Mucosa of descending colon (tissue), 3 donors: ENCODE results near the gene SCUBE1. TPM values are rescaled to one million over a fixed set of nuclear protein-coding genes. Genes with fewer than 3 reads are reported as not detected.
A peak's percentile ranks its signal among the peaks of the same experiment; 100 is the strongest.

Source experiments
- ATAC-seq: fragments of 200-7000 bp; cut with Tn5 transposase; one replicate; pipeline ENCODE4 v1.9.1; 2020; ENCODE audit warnings: mild to moderate bottlenecking, moderate library complexity
- DNase-seq, 3 donors: peaks; one replicate each; pipeline ENCODE4 v3.0.0-alpha.2; 2020
- H3K36me3 ChIP-seq: fragments of 200-600 bp; one replicate; pipeline ENCODE4 v1.8.0; 2021; ENCODE audit warnings: low read depth, mild to moderate bottlenecking
- H3K4me1 ChIP-seq: fragments of 200-600 bp; one replicate; pipeline ENCODE4 v1.8.0; 2021; ENCODE audit warnings: low read depth, mild to moderate bottlenecking
- H3K4me3 ChIP-seq: fragments of 200-600 bp; one replicate; pipeline ENCODE4 v1.8.0; 2021; ENCODE audit warnings: mild to moderate bottlenecking
- H3K9me3 ChIP-seq: fragments of 200-600 bp; one replicate; pipeline ENCODE4 v1.8.0; 2021; ENCODE audit warnings: mild to moderate bottlenecking
- intact Hi-C, 2 donors: fragments of 100-400 bp; cut with DNase I in 1 of 2; cut with micrococcal nuclease in 1 of 2; formaldehyde crosslinking; loops; one replicate each; pipeline versions ENCODE4 v1.11.0 to v1.11.1; 2022; cut with DNase I, micrococcal nuclease
- total RNA-seq, 3 donors: library from RNA; stranded (reverse); fragmentation: NEBNext Ultra II Directional in 2 of 3; extraction: Animal tissue kit (Norgen Biotek cat#: 25700) in 2 of 3; gene quantifications; one replicate each; pipeline versions ENCODE4 v1.2.1 to v1.2.4, GENCODE V29; 2021 to 2023
- TF ChIP-seq, protein P1 (sequence below): fragments of 200-600 bp; IDR thresholded peaks from one replicate; pipeline ENCODE4 v1.8.0; 2022; ENCODE audit warnings: antibody characterized with exemption, mild to moderate bottlenecking
- donor health status: DM: no; HTN: no; CAD: no; lungs with moderate emphysema.
- donor health status: DM: no; HTN: no; CAD: no.
- donor health status: DM: no; HTN: yes; CAD: no.

SCUBE1 gene
- total RNA-seq, 3 donors from 2014 or later, result 3.8 to 20.9 (median 4.7) TPM

DNA sequence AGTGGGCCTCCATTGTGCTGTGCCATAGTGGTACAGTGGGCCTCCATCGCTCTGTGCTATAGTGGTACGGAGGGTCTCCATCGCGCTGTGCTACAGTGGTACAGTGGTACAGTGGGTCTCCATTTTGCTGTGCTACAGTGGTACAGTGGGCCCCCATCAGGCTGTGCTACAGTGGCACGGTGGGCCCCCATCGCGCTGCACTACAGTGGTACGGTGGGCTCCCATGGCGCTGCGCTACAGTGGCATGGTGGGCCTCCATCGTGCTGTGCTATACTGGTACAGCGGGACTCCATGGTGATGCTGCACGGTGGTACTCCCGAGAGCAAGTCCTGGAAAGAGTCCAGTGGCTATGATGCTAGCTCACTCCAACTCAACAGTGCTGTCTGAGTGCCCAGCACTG is 51.8 kb downstream of the SCUBE1 start:
- no peak for ATAC-seq
- TF ChIP-seq, protein P1, sequence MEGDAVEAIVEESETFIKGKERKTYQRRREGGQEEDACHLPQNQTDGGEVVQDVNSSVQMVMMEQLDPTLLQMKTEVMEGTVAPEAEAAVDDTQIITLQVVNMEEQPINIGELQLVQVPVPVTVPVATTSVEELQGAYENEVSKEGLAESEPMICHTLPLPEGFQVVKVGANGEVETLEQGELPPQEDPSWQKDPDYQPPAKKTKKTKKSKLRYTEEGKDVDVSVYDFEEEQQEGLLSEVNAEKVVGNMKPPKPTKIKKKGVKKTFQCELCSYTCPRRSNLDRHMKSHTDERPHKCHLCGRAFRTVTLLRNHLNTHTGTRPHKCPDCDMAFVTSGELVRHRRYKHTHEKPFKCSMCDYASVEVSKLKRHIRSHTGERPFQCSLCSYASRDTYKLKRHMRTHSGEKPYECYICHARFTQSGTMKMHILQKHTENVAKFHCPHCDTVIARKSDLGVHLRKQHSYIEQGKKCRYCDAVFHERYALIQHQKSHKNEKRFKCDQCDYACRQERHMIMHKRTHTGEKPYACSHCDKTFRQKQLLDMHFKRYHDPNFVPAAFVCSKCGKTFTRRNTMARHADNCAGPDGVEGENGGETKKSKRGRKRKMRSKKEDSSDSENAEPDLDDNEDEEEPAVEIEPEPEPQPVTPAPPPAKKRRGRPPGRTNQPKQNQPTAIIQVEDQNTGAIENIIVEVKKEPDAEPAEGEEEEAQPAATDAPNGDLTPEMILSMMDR, result no peak
- intact Hi-C loops, result no loop called here
- DNase-seq, result no peak
- no peaks in the 10 kb centered on the region for H3K9me3 ChIP-seq
- peaks cover 7% of the 10 kb centered on the region for H3K4me1 ChIP-seq
- no peaks in the 10 kb centered on the region for H3K36me3 ChIP-seq
- H3K4me3 ChIP-seq, result no peak overlapping the region

DNA sequence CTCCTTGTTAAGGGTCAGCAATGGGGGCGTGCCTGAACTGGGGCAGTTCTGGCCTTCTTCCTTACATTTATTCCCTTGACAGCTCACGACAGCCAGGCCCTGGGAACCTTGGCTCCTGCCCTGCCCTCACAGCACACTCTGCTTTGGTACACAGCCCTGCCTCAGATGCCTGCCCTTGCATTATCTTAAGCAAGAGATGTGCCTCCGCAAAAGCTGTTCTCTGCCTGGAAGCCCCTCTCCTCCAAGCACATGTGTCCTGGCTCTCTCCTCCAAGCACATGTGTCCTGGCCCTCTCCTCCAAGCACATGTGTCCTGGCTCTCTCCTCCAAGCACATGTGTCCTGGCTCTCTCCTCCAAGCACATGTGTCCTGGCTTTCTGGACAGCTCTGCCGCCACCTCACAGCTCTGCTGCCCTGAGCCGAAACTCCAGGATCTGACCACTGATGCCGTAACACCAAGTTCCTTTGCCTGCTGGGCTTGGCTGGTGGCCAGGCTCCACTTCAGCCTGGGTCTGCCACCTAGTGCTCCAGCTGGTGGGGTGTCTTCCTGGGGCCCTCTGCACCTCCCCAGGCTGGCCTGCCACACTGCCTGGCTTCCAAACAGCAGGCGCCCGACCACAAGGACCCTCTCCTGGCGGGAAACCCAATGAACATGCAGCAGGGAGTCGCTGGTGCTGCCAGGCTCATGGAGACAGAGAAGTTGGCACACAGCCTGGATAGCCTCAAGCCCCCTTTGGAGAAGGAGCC is 53.0 kb downstream of the SCUBE1 start:
- DNase-seq (no peak), ATAC-seq (no peak)
- H3K4me1 ChIP-seq, result peaks cover 7% of the 10 kb centered on the region
- intact Hi-C loops, result no loop called here
- H3K36me3 ChIP-seq, result no peaks in the 10 kb centered on the region
- H3K4me3 ChIP-seq, result no peak overlapping the region
- H3K9me3 ChIP-seq, result no peaks in the 10 kb centered on the region
- TF ChIP-seq, protein P1, result no peak

DNA sequence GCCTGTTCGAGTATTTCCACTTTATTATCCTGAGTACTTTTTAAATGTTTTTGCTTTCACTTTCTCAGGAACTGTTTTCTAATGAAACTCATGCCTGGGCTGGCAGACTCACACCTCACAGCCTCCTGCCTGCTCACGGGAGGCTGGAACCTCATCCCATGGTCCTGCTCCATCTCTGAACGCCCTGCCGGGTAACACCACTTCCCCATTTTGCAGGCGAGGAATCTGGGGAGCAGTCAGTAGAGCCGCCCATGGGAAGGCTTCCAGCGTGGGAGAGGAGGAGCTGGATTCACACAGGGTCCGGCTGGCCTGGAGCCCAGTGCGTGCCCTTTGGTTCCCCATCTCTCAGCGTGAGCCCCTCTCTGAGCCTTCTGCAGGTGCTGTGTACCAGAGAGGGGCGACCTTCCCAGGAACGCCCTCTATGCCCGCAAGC is 53.6 kb downstream of the SCUBE1 start:
- Histone ChIP-seq H3K4me1 (peaks cover 7% of the 10 kb centered on the region), H3K9me3 (no peaks in the 10 kb centered on the region), H3K4me3 (no peak overlapping the region), H3K36me3 (no peaks in the 10 kb centered on the region)
- ATAC-seq (no peak), DNase-seq (no peak)
- TF ChIP-seq, protein P1, result no peak
- intact Hi-C loops, result no loop called here

DNA sequence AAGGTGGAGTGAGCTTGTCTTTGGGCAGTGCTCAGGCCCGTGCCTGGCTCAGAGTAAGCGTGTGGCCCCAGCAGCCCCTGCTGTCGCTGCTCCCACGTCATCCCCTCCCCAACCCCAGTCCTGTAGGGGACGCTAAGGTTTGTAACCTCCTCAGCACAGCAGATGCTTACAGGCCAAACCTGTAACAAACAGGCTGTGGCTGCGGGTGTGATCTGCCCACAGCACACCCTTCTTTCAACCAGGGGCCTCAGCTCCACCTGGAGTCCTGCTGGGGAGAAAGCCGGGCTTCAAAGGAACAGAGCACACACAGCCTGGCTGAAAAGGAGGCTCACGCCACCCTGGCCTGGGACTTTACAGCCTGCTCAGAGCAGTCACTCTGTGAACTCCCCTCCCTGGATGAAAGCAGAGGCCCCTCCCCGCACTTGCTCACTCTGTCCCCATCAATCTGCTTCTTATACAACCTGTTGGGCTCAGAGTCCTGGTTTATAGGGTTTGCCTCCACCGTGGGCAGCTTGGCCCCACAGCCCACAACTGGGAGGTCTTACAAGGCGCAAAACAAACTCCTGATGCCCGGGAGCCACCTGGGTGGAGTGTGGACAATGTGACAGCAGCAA is 54.3 kb downstream of the SCUBE1 start:
- no peak for DNase-seq
- Histone ChIP-seq H3K4me1 (peaks cover 5% of the 10 kb centered on the region), H3K4me3 (no peak overlapping the region), H3K36me3 (no peaks in the 10 kb centered on the region), H3K9me3 (no peaks in the 10 kb centered on the region)
- ATAC-seq, result peak; percentile 5
- intact Hi-C loops, result no loop called here
- TF ChIP-seq, protein P1, result no peak

DNA sequence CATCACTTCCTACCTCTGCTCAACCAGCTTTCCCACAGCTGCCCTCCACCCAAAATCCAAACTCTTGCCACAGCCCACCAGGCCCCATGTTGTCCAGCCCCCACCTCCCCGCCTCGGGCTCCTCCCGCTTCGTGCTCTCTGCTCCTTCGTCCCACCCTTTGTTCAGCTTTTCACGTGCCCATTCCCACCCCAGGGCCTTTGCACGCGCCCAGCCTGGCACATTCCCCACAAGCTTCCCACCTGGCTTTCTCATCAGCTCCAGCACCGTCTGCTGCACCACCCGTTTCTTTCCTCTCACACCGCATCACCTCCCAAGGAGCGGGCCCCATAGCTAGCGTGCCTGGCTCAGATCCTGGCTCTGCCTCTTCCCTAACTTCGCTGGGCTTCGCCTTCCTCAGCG is 54.8 kb downstream of the SCUBE1 start:
- no peak for ATAC-seq
- DNase-seq, result no peak
- intact Hi-C loops, result no loop called here
- H3K4me3 ChIP-seq, result no peak overlapping the region
- no peaks in the 10 kb centered on the region for H3K36me3 ChIP-seq
- peaks cover 5% of the 10 kb centered on the region for H3K4me1 ChIP-seq
- TF ChIP-seq, protein P1, result no peak
- H3K9me3 ChIP-seq, result no peaks in the 10 kb centered on the region
